B cell (primary cell): ENCODE measurements around the gene PVR. TPM values are rescaled to one million over a fixed set of nuclear protein-coding genes. Genes with fewer than 3 reads are reported as not detected.

ENCODE experiments used
- ATAC-seq: fragments of 200-7000 bp; cut with Tn5 transposase; one replicate; pipeline ENCODE4 v1.10.0; 2021; ENCODE audit warnings: low read depth, mild to moderate bottlenecking, moderate number of reproducible peaks, moderate library complexity
- CTCF ChIA-PET: fragments of 350-600 bp; sonication (Branson Sonifier 250); formaldehyde crosslinking; loops from one replicate; lab custom pipeline; 2021; ENCODE audit warnings: antibody characterized with exemption, inconsistent platforms; lab: Charles Lee
- POLR2A ChIA-PET: fragments of 350-600 bp; sonication (Branson Sonifier 250); formaldehyde crosslinking; loops from one replicate; lab custom pipeline; 2021; ENCODE audit warnings: antibody characterized with exemption; lab: Charles Lee
- DNase-seq: peaks from one replicate; pipeline ENCODE4 v3.0.0; 2013
- H2AFZ ChIP-seq: 2 replicates; pipeline ENCODE4 v1.6.1; 2012; ENCODE audit warnings: mild to moderate bottlenecking, low read depth, low read length; ENCODE audit not compliant: insufficient read depth, poor library complexity, severe bottlenecking
- H3K27ac ChIP-seq, 2 donors: 1 replicate in 1 of 2; 2 replicates in 1 of 2; pipeline ENCODE4 v1.5.1; 2012 to 2013; ENCODE audit warnings: low read length in 2 of 2, mild to moderate bottlenecking in 2 of 2, moderate library complexity in 1 of 2
- H3K27me3 ChIP-seq, 4 experiments: fragments of 200-600 bp in 1 of 4; sonication (generic) in 1 of 4; replicated peaks in 1 of 4; 1 replicate in 2 of 4; 2 replicates in 2 of 4; pipeline versions ENCODE4 v1.6.1 to v1.7.0; 2013 to 2016; ENCODE audit warnings: low read length in 3 of 4, mild to moderate bottlenecking in 2 of 4, mixed read lengths in 1 of 4, moderate library complexity in 1 of 4; ENCODE audit not compliant: insufficient read depth in 4 of 4, control insufficient read depth in 3 of 4; ENCODE audit errors: control extremely low read depth in 1 of 4
- H3K36me3 ChIP-seq, 2 experiments: replicated peaks in 1 of 2; 1 replicate in 1 of 2; 2 replicates in 1 of 2; pipeline versions ENCODE4 v1.6.1 to v1.7.1; 2013; ENCODE audit warnings: low read length in 1 of 2; ENCODE audit not compliant: insufficient read depth in 2 of 2, control insufficient read depth in 1 of 2; ENCODE audit errors: control extremely low read depth in 1 of 2, extremely low read depth in 1 of 2
- H3K4me1 ChIP-seq, 2 donors: fragments of 200-600 bp in 1 of 2; sonication (generic) in 1 of 2; 1 replicate in 1 of 2; 2 replicates in 1 of 2; pipeline versions ENCODE4 v1.5.1 to v1.6.1; 2013 to 2017; ENCODE audit warnings: low read length in 2 of 2; ENCODE audit not compliant: control insufficient read depth in 2 of 2, insufficient read depth in 2 of 2
- H3K4me2 ChIP-seq: replicated peaks from 2 replicates; pipeline ENCODE3; 2012; ENCODE audit warnings: mild to moderate bottlenecking, low read depth, low read length; ENCODE audit not compliant: poor library complexity, severe bottlenecking
- H3K4me3 ChIP-seq, 5 experiments: fragments of 200-600 bp in 1 of 5; sonication (generic) in 1 of 5; 1 replicate in 3 of 5; 2 replicates in 2 of 5; pipeline versions ENCODE4 v1.5.1 to v1.7.0; 2011 to 2016; ENCODE audit warnings: low read length in 4 of 5, mild to moderate bottlenecking in 4 of 5, low read depth in 2 of 5, control low read depth in 1 of 5, moderate library complexity in 1 of 5; ENCODE audit not compliant: insufficient read depth in 1 of 5; ENCODE audit errors: control extremely low read depth in 1 of 5, extremely low read depth in 1 of 5
- H3K79me2 ChIP-seq: fragments of 200-600 bp; sonication (generic); one replicate; pipeline ENCODE4 v1.6.0; 2016; ENCODE audit warnings: low read length; ENCODE audit not compliant: control insufficient read depth, insufficient read depth
- H3K9ac ChIP-seq: fragments of 200-600 bp; sonication (generic); 2 replicates; pipeline ENCODE4 v1.6.1; 2017; ENCODE audit warnings: mild to moderate bottlenecking, low read length, moderate library complexity
- H3K9me3 ChIP-seq, 3 donors: one replicate each; pipeline versions ENCODE4 v1.6.1 to v1.7.1; 2013; ENCODE audit warnings: low read length in 2 of 3; ENCODE audit not compliant: control insufficient read depth in 2 of 3, insufficient read depth in 1 of 3; ENCODE audit errors: control extremely low read depth in 1 of 3
- H4K20me1 ChIP-seq: 2 replicates; pipeline ENCODE4 v1.6.0; 2012; ENCODE audit warnings: mild to moderate bottlenecking, low read length; ENCODE audit not compliant: insufficient read depth, control insufficient read depth, poor library complexity, severe bottlenecking
- H3K27ac Mint-ChIP-seq: one replicate; pipeline ENCODE4 v1.8.0; 2021; ENCODE audit warnings: mixed read lengths
- H3K27me3 Mint-ChIP-seq: one replicate; pipeline ENCODE4 v1.8.0; 2021; ENCODE audit warnings: mixed read lengths
- H3K4me1 Mint-ChIP-seq: one replicate; pipeline ENCODE4 v1.8.0; 2021; ENCODE audit warnings: mixed read lengths
- H3K4me3 Mint-ChIP-seq: one replicate; pipeline ENCODE4 v1.8.0; 2021; ENCODE audit warnings: mixed read lengths
- H3K9me3 Mint-ChIP-seq: one replicate; pipeline ENCODE4 v1.8.0; 2022; ENCODE audit warnings: mixed read lengths; ENCODE audit not compliant: insufficient read depth
- EZH2 ChIP-seq: IDR thresholded peaks from 2 replicates; pipeline ENCODE4 v1.6.1; 2012; ENCODE audit warnings: borderline replicate concordance, low read depth, mild to moderate bottlenecking, moderate library complexity, low read length; ENCODE audit not compliant: insufficient read depth, poor library complexity, severe bottlenecking
- WGBS: methylation state at CpG from one replicate; pipeline ENCODE4 v1.1.5; 2013; ENCODE audit warnings: missing lambda C conversion rate; ENCODE audit not compliant: insufficient coverage; 5-methylcytosine and 5-hydroxymethylcytosine counted together
- intact Hi-C: fragments of 100-400 bp; cut with micrococcal nuclease; formaldehyde crosslinking; loops from one replicate; pipeline ENCODE4 v1.10.0; 2022
- polyA plus RNA-seq: library from polyadenylated mRNA; depleted of rRNA; stranded (reverse); fragments of >200 nt; gene quantifications from 2 replicates; pipeline ENCODE4 v1.2.3, GENCODE V29; 2012
- total RNA-seq, 2 donors: library from RNA; stranded (reverse); fragments of 120-200 nt in 1 of 2; gene quantifications; 1 replicate in 1 of 2; 2 replicates in 1 of 2; pipeline versions ENCODE4 v1.2.3 to v1.2.4, GENCODE V29; 2013 to 2022
- TF ChIP-seq, protein P1 (sequence below): fragments of 200-600 bp; IDR thresholded peaks from one replicate; pipeline ENCODE4 v1.8.0; 2022; ENCODE audit warnings: antibody characterized with exemption, mild to moderate bottlenecking

Gene PVR
- total and polyA plus RNA-seq, 2 donors (not counting 1 experiment from before 2014, with no cell fraction given), result 0.09 to 0.67 TPM

DNA sequence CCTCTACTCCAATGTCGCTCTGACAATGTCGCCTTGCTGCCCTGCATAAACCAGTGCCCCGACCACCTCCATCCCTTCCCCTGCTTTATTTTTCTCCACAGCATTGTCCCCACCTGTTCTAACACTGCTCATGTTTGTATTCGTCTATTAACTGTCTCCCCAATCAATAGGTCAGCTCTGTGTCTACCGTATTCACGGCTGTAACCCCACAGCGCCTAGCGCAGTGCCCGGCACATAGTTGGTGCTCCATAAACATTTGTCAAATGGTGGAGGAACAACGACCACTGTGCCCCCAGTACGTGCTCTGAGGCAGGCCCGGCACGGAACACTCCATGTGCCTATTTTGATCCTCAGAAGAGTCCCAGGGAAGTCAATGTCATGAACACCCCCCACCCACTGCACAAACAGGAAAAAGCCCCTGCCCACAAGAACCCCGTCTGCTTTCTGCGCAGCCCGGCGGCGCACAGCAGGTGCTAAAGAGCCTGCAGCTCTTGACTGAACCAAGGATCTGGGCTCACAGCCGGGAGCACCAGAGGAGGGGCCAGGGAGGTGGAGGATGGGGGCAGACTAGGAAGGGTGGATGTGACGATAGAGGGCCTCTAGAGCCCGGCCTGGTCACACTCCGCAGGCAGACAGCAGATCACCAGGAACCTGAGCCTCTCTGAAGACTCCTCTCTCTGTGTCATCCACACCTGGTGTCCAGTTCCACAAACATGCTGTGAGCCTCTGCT is 53.4 kb downstream of the PVR start:
- Mint-ChIP-seq H3K9me3 (no peaks in the 10 kb centered on the region), H3K4me1 (peaks cover 9% of the 10 kb centered on the region)

DNA sequence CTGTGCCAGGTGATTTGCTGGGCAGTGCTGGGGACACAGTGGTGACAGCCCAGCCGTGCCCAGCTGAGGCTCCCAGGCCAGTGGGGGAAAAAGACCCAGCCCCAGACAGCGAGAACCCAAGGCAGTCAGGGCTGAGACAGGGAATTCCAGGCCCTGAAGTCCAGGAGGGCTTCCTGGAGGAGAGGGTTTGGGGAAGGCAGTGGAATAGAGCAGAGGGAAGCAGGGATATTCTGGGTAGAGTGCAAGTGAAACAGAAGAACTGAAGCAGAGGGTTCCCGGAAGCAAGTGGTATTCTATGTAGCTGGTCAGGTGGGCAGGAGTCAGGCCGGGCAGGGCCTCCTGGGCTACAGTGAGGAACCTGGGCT is 53.9 kb downstream of the PVR start:
- Histone ChIP-seq H3K4me3 (no peak overlapping the region), H3K4me2 (no peak overlapping the region), H3K79me2 (no peaks in the 10 kb centered on the region), H4K20me1 (no peaks in the 10 kb centered on the region), H3K9ac (no peak overlapping the region), H3K27ac (no peak overlapping the region), H3K9me3 (no peaks in the 10 kb centered on the region), H2AFZ (no peak overlapping the region), H3K27me3 (peaks cover 0 to 13% (median 4%) of the 10 kb centered on the region in 4 experiments), H3K4me1 (peaks cover 1 to 2% of the 10 kb centered on the region in 2 donors), H3K36me3 (no peaks in the 10 kb centered on the region)
- ChIA-PET POLR2A (no interaction called here), CTCF (no interaction called here)
- H3K27me3 Mint-ChIP-seq, result peaks cover 25% of the 10 kb centered on the region
- ATAC-seq (no peak), DNase-seq (no peak)
- no peak overlapping the region for H3K4me3 Mint-ChIP-seq
- no peak overlapping the region for H3K27ac Mint-ChIP-seq
- WGBS, result 78% methylated on average over 4 of the region's 4 CpGs
- no peaks in the 10 kb centered on the region for H3K9me3 Mint-ChIP-seq
- intact Hi-C loops, result no loop called here
- TF ChIP-seq, protein P1, sequence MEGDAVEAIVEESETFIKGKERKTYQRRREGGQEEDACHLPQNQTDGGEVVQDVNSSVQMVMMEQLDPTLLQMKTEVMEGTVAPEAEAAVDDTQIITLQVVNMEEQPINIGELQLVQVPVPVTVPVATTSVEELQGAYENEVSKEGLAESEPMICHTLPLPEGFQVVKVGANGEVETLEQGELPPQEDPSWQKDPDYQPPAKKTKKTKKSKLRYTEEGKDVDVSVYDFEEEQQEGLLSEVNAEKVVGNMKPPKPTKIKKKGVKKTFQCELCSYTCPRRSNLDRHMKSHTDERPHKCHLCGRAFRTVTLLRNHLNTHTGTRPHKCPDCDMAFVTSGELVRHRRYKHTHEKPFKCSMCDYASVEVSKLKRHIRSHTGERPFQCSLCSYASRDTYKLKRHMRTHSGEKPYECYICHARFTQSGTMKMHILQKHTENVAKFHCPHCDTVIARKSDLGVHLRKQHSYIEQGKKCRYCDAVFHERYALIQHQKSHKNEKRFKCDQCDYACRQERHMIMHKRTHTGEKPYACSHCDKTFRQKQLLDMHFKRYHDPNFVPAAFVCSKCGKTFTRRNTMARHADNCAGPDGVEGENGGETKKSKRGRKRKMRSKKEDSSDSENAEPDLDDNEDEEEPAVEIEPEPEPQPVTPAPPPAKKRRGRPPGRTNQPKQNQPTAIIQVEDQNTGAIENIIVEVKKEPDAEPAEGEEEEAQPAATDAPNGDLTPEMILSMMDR, result no peak
- no peak for TF ChIP-seq EZH2
- peaks cover 3% of the 10 kb centered on the region for H3K4me1 Mint-ChIP-seq

More for the DNA sequence above, 53.4 kb downstream of the PVR start:
- H3K9me3 ChIP-seq, result no peaks in the 10 kb centered on the region
- peaks cover 0 to 13% (median 4%) of the 10 kb centered on the region in 4 experiments for H3K27me3 ChIP-seq
- ATAC-seq (no peak), DNase-seq (no peak)
- no peak overlapping the region for H2AFZ ChIP-seq
- no peaks in the 10 kb centered on the region for H3K36me3 ChIP-seq
- no peak overlapping the region for H3K27ac Mint-ChIP-seq
- peaks cover 7% of the 10 kb centered on the region in 2 donors for H3K4me1 ChIP-seq
- H3K9ac ChIP-seq, result no peak overlapping the region
- intact Hi-C loops, result no loop called here
- TF ChIP-seq, protein P1, result no peak
- TF ChIP-seq EZH2, result no peak
- WGBS, result 43% methylated on average over 22 of the region's 22 CpGs
- H3K27me3 Mint-ChIP-seq, result peaks cover 25% of the 10 kb centered on the region
- H3K4me3 ChIP-seq, result no peak overlapping the region
- POLR2A ChIA-PET, result no interaction called here
- H3K4me2 ChIP-seq, result no peak overlapping the region
- CTCF ChIA-PET, result no interaction called here
- no peaks in the 10 kb centered on the region for H4K20me1 ChIP-seq
- H3K4me3 Mint-ChIP-seq, result no peak overlapping the region
- no peaks in the 10 kb centered on the region for H3K79me2 ChIP-seq
- no peak overlapping the region for H3K27ac ChIP-seq
